Natural killer cell treated with Interleukin-12 subunit alpha and Interleukin-12 subunit beta and Interleukin-15 and Interleukin-18, amount 100 ng/mL, for 72 hours (primary cell): ENCODE measurements around the gene ALPK3. TPM values are rescaled to one million over a fixed set of nuclear protein-coding genes. Genes with fewer than 3 reads are reported as not detected.
A peak's percentile ranks its signal among the peaks of the same experiment; 100 is the strongest.

Source experiments
- ATAC-seq, 2 donors: fragments of 150-1000 bp; cut with Tn5 transposase in 1 of 2; sonication (Bioruptor Pico), chemical (Tn5 transposase) in 1 of 2; 2 replicates each; pipeline ENCODE4 v1.10.0; 2021
- DNase-seq: peaks from one replicate; pipeline ENCODE4 v3.0.0; 2022; ENCODE audit warnings: low spot score
- H3K27ac Mint-ChIP-seq, 2 donors: 1 replicate in 1 of 2; 2 replicates in 1 of 2; pipeline ENCODE4 v1.8.0; 2022; ENCODE audit warnings: mixed read lengths in 2 of 2, mild to moderate bottlenecking in 1 of 2, moderate library complexity in 1 of 2
- H3K27me3 Mint-ChIP-seq, 2 donors: 1 replicate in 1 of 2; 2 replicates in 1 of 2; pipeline ENCODE4 v1.8.0; 2022; ENCODE audit warnings: mixed read lengths in 2 of 2
- H3K36me3 Mint-ChIP-seq: one replicate; pipeline ENCODE4 v1.8.0; 2022; ENCODE audit warnings: mixed read lengths
- H3K4me1 Mint-ChIP-seq, 2 donors: 1 replicate in 1 of 2; 2 replicates in 1 of 2; pipeline ENCODE4 v1.8.0; 2022; ENCODE audit warnings: low read depth in 2 of 2, mixed read lengths in 2 of 2, mild to moderate bottlenecking in 1 of 2
- H3K4me3 Mint-ChIP-seq: one replicate; pipeline ENCODE4 v1.8.0; 2022; ENCODE audit warnings: mixed read lengths
- H3K9me3 Mint-ChIP-seq: 2 replicates; pipeline ENCODE4 v1.8.0; 2022; ENCODE audit warnings: mixed read lengths
- total RNA-seq, 2 donors: library from RNA; stranded (reverse); gene quantifications; one replicate each; pipeline ENCODE4 v1.2.3, GENCODE V29; 2022

The ALPK3 gene
- total RNA-seq, 2 donors from 2014 or later, result 0.43 to 0.67 TPM

DNA sequence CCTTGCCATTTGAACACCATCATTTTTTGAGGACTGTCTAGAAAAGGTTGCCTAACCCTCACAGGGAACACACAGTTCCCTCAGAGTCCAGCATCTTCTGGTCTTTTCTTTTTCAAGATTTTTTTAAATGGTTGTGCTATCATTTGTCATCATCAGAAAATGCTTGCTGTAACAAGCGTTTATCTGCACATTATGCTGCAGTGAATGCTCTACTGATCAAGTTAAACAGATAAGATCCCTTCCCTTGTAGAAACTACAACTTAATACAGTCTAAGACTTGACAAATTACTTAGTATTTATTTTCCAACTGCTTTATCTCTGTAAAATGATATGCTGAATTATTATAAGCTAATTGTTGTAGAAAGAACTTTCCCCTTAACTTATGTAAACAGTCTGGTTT, 11.9 kb upstream of the ALPK3 start:
- DNase-seq (no peak), ATAC-seq (no peak)
- H3K9me3 Mint-ChIP-seq, result no peaks in the 10 kb centered on the region
- H3K27me3 Mint-ChIP-seq, result no peaks in the 10 kb centered on the region
- H3K4me1 Mint-ChIP-seq, result peaks cover 3 to 4% of the 10 kb centered on the region in 2 donors
- H3K36me3 Mint-ChIP-seq, result no peaks in the 10 kb centered on the region
- H3K27ac Mint-ChIP-seq, result peak overlapping the region in 1 of 2 donors; percentile 31
- H3K4me3 Mint-ChIP-seq, result no peak overlapping the region

GRCh38 chr15:84807228-84807627, 9.9 kb upstream of the ALPK3 start:
- Mint-ChIP-seq H3K9me3 (no peaks in the 10 kb centered on the region), H3K4me3 (no peak overlapping the region), H3K36me3 (no peaks in the 10 kb centered on the region), H3K27me3 (no peaks in the 10 kb centered on the region), H3K27ac (peak overlapping the region in 1 of 2 donors; percentile 14), H3K4me1 (peaks cover 3 to 4% of the 10 kb centered on the region in 2 donors)
- ATAC-seq (peak in 1 of 2 donors; percentile 51), DNase-seq (no peak)

GRCh38 chr15:84810073-84810840, 6.9 kb upstream of the ALPK3 start:
- no peak overlapping the region for H3K27ac Mint-ChIP-seq
- DNase-seq (no peak), ATAC-seq (no peak)
- H3K9me3 Mint-ChIP-seq, result no peaks in the 10 kb centered on the region
- H3K4me1 Mint-ChIP-seq, result peaks cover 0 to 4% of the 10 kb centered on the region in 2 donors
- H3K36me3 Mint-ChIP-seq, result no peaks in the 10 kb centered on the region
- peaks cover 0 to 1% of the 10 kb centered on the region in 2 donors for H3K27me3 Mint-ChIP-seq
- no peak overlapping the region for H3K4me3 Mint-ChIP-seq

- peaks cover 6 to 8% of the 10 kb centered on the region in 2 donors for H3K27me3 Mint-ChIP-seq
- H3K36me3 Mint-ChIP-seq, result no peaks in the 10 kb centered on the region
- peaks cover 0 to 4% of the 10 kb centered on the region in 2 donors for H3K4me1 Mint-ChIP-seq
- H3K27ac Mint-ChIP-seq, result no peak overlapping the region
- H3K9me3 Mint-ChIP-seq, result no peaks in the 10 kb centered on the region
- H3K4me3 Mint-ChIP-seq, result no peak overlapping the region
- no peak for DNase-seq
- ATAC-seq, result peak in 1 of 2 donors; percentile 28
Observed at GRCh38 chr15:84811151-84811550, 6.0 kb upstream of the ALPK3 start.

- H3K36me3 Mint-ChIP-seq, result no peaks in the 10 kb centered on the region
- no peak overlapping the region for H3K4me3 Mint-ChIP-seq
Observed at GRCh38 chr15:84811828-84812227, 5.3 kb upstream of the ALPK3 start.

GRCh38 chr15:84812842-84813241, 4.3 kb upstream of the ALPK3 start:
- H3K36me3 Mint-ChIP-seq, result no peaks in the 10 kb centered on the region
- no peaks in the 10 kb centered on the region for H3K9me3 Mint-ChIP-seq
- no peak for DNase-seq
- H3K27ac Mint-ChIP-seq, result no peak overlapping the region
- no peak for ATAC-seq
- no peak overlapping the region for H3K4me3 Mint-ChIP-seq
- H3K27me3 Mint-ChIP-seq, result peaks cover 10 to 14% of the 10 kb centered on the region in 2 donors
- H3K4me1 Mint-ChIP-seq, result peaks cover 3 to 4% of the 10 kb centered on the region in 2 donors

More at GRCh38 chr15:84811828-84812227, 5.3 kb upstream of the ALPK3 start:
- no peak for DNase-seq
- H3K4me1 Mint-ChIP-seq, result peaks cover 4 to 7% of the 10 kb centered on the region in 2 donors
- no peak for ATAC-seq
- peaks cover 10 to 14% of the 10 kb centered on the region in 2 donors for H3K27me3 Mint-ChIP-seq
- H3K27ac Mint-ChIP-seq, result no peak overlapping the region
- H3K9me3 Mint-ChIP-seq, result no peaks in the 10 kb centered on the region

- DNase-seq, result no peak
- Mint-ChIP-seq H3K4me3 (no peak overlapping the region), H3K4me1 (peaks cover 6 to 9% of the 10 kb centered on the region in 2 donors), H3K27ac (no peak overlapping the region), H3K36me3 (no peaks in the 10 kb centered on the region), H3K9me3 (no peaks in the 10 kb centered on the region), H3K27me3 (peaks cover 11 to 14% of the 10 kb centered on the region in 2 donors)
- ATAC-seq, result no peak
Observed at GRCh38 chr15:84813435-84813834, 3.7 kb upstream of the ALPK3 start.

DNA sequence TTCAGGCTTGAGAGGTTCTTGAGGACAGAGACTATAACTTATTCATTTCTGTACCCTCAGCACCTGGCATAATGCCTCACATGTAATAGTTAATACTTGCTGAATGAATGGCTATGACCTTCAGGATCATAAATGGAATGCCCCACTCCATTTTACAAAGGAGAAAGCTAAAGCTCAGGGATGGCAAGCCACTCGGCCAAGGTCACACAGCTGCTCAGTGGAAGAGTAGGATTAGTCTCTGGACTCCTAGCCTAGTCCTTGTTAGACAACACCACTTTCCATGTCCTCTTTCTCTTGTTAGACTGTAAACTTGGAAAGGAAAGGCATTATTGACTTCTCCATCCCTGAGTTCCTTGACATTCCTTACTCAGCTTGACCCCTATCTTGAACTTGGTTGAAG, 3.2 kb upstream of the ALPK3 start:
- H3K4me3 Mint-ChIP-seq, result no peak overlapping the region
- H3K9me3 Mint-ChIP-seq, result no peaks in the 10 kb centered on the region
- ATAC-seq (no peak), DNase-seq (no peak)
- H3K4me1 Mint-ChIP-seq, result peaks cover 6 to 9% of the 10 kb centered on the region in 2 donors
- H3K27ac Mint-ChIP-seq, result no peak overlapping the region
- H3K27me3 Mint-ChIP-seq, result peaks cover 11 to 14% of the 10 kb centered on the region in 2 donors
- no peaks in the 10 kb centered on the region for H3K36me3 Mint-ChIP-seq

DNA sequence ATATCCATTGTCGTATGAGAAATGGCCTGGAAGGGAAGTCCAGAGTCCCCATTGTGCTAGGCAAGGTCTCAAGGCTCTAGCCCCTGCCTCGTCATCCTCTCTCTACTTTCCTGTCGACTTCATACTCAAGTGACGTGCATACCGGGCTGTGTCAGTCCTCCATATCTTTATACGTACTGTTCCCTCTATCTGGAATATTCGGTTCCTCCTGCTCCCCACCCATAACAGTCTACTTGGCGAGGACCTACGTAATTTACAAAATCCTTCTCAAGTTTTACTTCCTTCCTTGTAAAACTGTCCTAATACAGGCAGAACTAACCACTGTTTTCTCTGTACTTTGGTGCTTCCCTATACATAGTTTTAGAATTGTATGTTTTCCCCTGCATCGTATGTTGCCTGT, 2.2 kb upstream of the ALPK3 start:
- no peak overlapping the region for H3K4me3 Mint-ChIP-seq
- no peaks in the 10 kb centered on the region for H3K9me3 Mint-ChIP-seq
- H3K4me1 Mint-ChIP-seq, result peaks cover 6 to 9% of the 10 kb centered on the region in 2 donors
- peaks cover 11 to 14% of the 10 kb centered on the region in 2 donors for H3K27me3 Mint-ChIP-seq
- no peaks in the 10 kb centered on the region for H3K36me3 Mint-ChIP-seq
- H3K27ac Mint-ChIP-seq, result no peak overlapping the region
- DNase-seq, result no peak
- ATAC-seq, result no peak

GRCh38 chr15:84817466-84818081, 418 bp downstream of the ALPK3 start:
- DNase-seq (no peak), ATAC-seq (peak in 1 of 2 donors; percentile 31)
- Mint-ChIP-seq H3K27ac (no peak overlapping the region), H3K36me3 (no peaks in the 10 kb centered on the region), H3K4me1 (peaks cover 6 to 9% of the 10 kb centered on the region in 2 donors), H3K4me3 (no peak overlapping the region), H3K27me3 (peaks cover 11 to 14% of the 10 kb centered on the region in 2 donors), H3K9me3 (no peaks in the 10 kb centered on the region)

DNA sequence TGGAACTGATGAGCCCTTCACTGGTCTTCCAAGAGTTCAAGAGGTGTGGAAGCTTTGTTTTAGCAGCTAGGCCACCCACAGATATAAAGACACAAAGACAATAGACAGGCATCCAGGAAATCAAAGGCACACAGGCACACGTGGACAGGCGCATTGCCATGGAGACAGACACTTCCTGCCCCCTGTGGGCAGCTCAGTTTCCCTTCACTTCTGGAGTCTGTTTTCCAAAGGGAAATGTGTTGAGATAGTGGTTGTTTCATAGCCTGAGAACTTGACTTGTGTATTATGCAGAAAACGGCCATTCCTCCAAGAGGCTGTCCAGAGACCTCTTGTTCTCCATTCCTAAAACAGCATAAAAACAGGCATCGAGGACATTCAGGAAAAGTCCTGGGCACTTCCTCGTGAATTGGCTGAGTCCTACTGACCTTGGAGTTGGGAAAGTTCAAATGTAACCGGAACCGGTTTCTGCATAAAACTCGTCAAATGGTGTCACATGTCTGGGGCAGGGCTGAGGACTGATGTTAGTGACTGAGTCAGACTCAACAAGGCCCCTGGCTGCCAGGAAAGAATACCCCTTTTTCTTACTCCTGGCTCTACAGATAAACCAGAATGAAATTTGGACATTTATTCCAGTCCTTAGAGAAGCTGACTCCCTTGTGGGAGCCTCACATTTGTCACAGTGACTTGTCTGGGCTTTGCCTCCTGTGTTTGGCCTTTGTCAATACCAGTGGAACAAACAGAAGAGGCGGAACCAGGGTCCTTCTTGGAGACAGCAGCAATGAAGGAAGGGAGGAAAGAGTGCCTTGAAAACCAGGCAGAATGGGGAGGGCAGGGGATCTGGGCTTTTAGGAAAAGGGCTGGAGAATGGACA, 1.3 kb downstream of the ALPK3 start:
- H3K4me3 Mint-ChIP-seq, result no peak overlapping the region
- no peak for DNase-seq
- no peaks in the 10 kb centered on the region for H3K36me3 Mint-ChIP-seq
- peaks cover 11 to 14% of the 10 kb centered on the region in 2 donors for H3K27me3 Mint-ChIP-seq
- no peak for ATAC-seq
- H3K9me3 Mint-ChIP-seq, result no peaks in the 10 kb centered on the region
- H3K4me1 Mint-ChIP-seq, result peaks cover 6 to 9% of the 10 kb centered on the region in 2 donors
- H3K27ac Mint-ChIP-seq, result peak overlapping the region in 1 of 2 donors; percentile 9

DNA sequence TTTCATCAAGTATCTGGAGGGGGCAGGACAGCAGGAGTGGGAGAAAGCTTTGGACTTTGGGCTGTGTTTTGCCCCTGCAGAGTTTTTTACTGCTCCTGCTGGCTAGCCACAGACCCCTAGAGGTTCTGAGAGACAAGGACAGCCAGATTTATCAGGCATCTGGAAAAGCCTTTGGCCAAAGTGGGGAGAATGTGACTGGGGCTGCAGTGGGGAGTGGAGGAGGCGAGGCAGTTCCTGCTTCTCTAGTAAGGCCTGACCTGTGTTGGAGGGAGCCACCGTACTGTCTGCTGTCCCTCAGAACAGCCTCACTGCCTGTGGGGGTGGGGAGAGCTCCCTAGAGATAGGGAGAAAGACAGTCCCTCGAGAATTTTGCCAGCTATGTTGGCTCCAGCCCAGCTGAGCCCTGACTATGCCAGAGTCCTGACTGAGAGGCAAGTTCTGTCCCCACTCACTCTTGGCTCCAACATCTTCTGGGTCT, 2.2 kb downstream of the ALPK3 start:
- ATAC-seq, result peak in 1 of 2 donors; percentile 43
- peaks cover 11 to 14% of the 10 kb centered on the region in 2 donors for H3K27me3 Mint-ChIP-seq
- no peaks in the 10 kb centered on the region for H3K36me3 Mint-ChIP-seq
- no peaks in the 10 kb centered on the region for H3K9me3 Mint-ChIP-seq
- H3K27ac Mint-ChIP-seq, result peak overlapping the region in 1 of 2 donors; percentile 9
- DNase-seq, result no peak
- no peak overlapping the region for H3K4me3 Mint-ChIP-seq
- H3K4me1 Mint-ChIP-seq, result peaks cover 6 to 9% of the 10 kb centered on the region in 2 donors

GRCh38 chr15:84819791-84820190, 2.6 kb downstream of the ALPK3 start:
- Mint-ChIP-seq H3K4me3 (no peak overlapping the region), H3K27ac (no peak overlapping the region), H3K36me3 (no peaks in the 10 kb centered on the region), H3K27me3 (peaks cover 11 to 14% of the 10 kb centered on the region in 2 donors), H3K4me1 (peaks cover 6 to 9% of the 10 kb centered on the region in 2 donors), H3K9me3 (no peaks in the 10 kb centered on the region)
- no peak for DNase-seq
- ATAC-seq, result no peak
